MV-4-11 (cell line): Measurements from ENCODE around the gene KRTAP5-3.
A peak's percentile ranks its signal among the peaks of the same experiment; 100 is the strongest.
"Not testable (repeated sequence)": the region's sequence is repeated elsewhere in the genome, so short reads cannot be mapped to it uniquely, and the experiment has no call there.

Experiments used
- DNase-seq: peaks from one replicate; lab custom pipeline; 2025; lab: John Stamatoyannopoulos, UW

KRTAP5-3 gene

GRCh38 chr11:1582909-1583308 lies 25.4 kb downstream of the KRTAP5-3 start:
- DNase-seq = not testable (repeated sequence)

- DNase-seq = no peak
Observed at GRCh38 chr11:1581976-1582375, 26.3 kb downstream of the KRTAP5-3 start.

- DNase-seq = no peak
Observed at GRCh38 chr11:1576825-1577224, 31.4 kb downstream of the KRTAP5-3 start.

GRCh38 chr11:1575756-1576155 lies 32.5 kb downstream of the KRTAP5-3 start:
- not testable (repeated sequence) for DNase-seq

- DNase-seq = no peak
Observed at GRCh38 chr11:1574933-1575242, 33.4 kb downstream of the KRTAP5-3 start.

- DNase-seq = peak; percentile 22
Observed at GRCh38 chr11:1574238-1574932, 33.9 kb downstream of the KRTAP5-3 start.

- DNase-seq = no peak
Observed at GRCh38 chr11:1573903-1574237, 34.4 kb downstream of the KRTAP5-3 start.

- no peak for DNase-seq
Observed at GRCh38 chr11:1573077-1573902, 35.0 kb downstream of the KRTAP5-3 start.

- DNase-seq = peak; percentile 56
Observed at GRCh38 chr11:1572197-1573076, 35.8 kb downstream of the KRTAP5-3 start, which contains the start of gene DUSP8. DUSP8 (minus strand) TSS chr11:1572271; CDS start chr11:1565826, 6,445 bp downstream.

GRCh38 chr11:1571760-1572196 lies 36.5 kb downstream of the KRTAP5-3 start:
- DNase-seq = no peak

GRCh38 chr11:1570896-1571759 lies 37.1 kb downstream of the KRTAP5-3 start:
- no peak for DNase-seq

GRCh38 chr11:1570531-1570895 lies 37.8 kb downstream of the KRTAP5-3 start:
- DNase-seq = no peak

GRCh38 chr11:1570001-1570453 lies 38.2 kb downstream of the KRTAP5-3 start:
- no peak for DNase-seq

- DNase-seq = no peak
Observed at GRCh38 chr11:1569251-1569780, 38.9 kb downstream of the KRTAP5-3 start.

GRCh38 chr11:1568441-1568911 lies 39.8 kb downstream of the KRTAP5-3 start:
- no peak for DNase-seq

- DNase-seq = no peak
Observed at GRCh38 chr11:1567721-1568100, 40.6 kb downstream of the KRTAP5-3 start.

GRCh38 chr11:1567052-1567720 lies 41.1 kb downstream of the KRTAP5-3 start:
- no peak for DNase-seq

GRCh38 chr11:1566381-1567051 lies 41.7 kb downstream of the KRTAP5-3 start:
- DNase-seq = no peak

GRCh38 chr11:1565904-1566247 lies 42.4 kb downstream of the KRTAP5-3 start:
- DNase-seq = no peak
